ENCODE measurements around the gene ZNF117.

GRCh38 chr7:64946772-64947171 lies 44.1 kb downstream of the ZNF117 start:
- TF ChIP-seq CTCF (IDR thresholded peaks at IDR 0.05; ENCODE audit: low read depth, low read length) (peak; percentile 55), MYC (IDR thresholded peaks at IDR 0.05; ENCODE audit: low read depth, low read length) (no peak), MAX (IDR thresholded peaks at IDR 0.05; ENCODE audit: low read depth, low read length) (no peak), POLR2A (IDR thresholded peaks at IDR 0.05; ENCODE audit: extremely low read depth, insufficient read length) (no peak)
